RWPE2 (cell line): ENCODE results near the gene GON4L.
"Not testable (repeated sequence)": the region's sequence is repeated elsewhere in the genome, so short reads cannot be mapped to it uniquely, and the experiment has no call there.

ENCODE experiments used
- ATAC-seq: fragments of 200-7000 bp; cut with Tn5 transposase; 3 replicates; pipeline ENCODE4 v1.9.1; 2021; ENCODE audit warnings: low read depth
- DNase-seq: peaks from one replicate; pipeline ENCODE4 v3.0.0-alpha.2; 2020; ENCODE audit warnings: low spot score
- H3K27ac ChIP-seq: fragments of 450-650 bp; 2 replicates; pipeline ENCODE4 v1.5.1; 2017; ENCODE audit warnings: mild to moderate bottlenecking; ENCODE audit not compliant: poor library complexity, severe bottlenecking
- H3K27me3 ChIP-seq: fragments of 250-450 bp; sonication (Bioruptor Pico); 2 replicates; pipeline ENCODE4 v1.5.1; 2021; ENCODE audit warnings: mild to moderate bottlenecking, moderate library complexity; ENCODE audit not compliant: insufficient read depth, poor library complexity, severe bottlenecking
- H3K36me3 ChIP-seq: fragments of 250-450 bp; sonication (Bioruptor Pico); 2 replicates; pipeline ENCODE4 v1.5.1; 2020; ENCODE audit warnings: low read depth, mild to moderate bottlenecking, moderate library complexity
- H3K4me1 ChIP-seq: fragments of 250-450 bp; sonication (Bioruptor Pico); 2 replicates; pipeline ENCODE4 v1.5.1; 2021; ENCODE audit warnings: mild to moderate bottlenecking, moderate library complexity; ENCODE audit not compliant: insufficient read depth, poor library complexity, severe bottlenecking
- H3K4me3 ChIP-seq: fragments of 250-450 bp; sonication (Bioruptor Pico); 2 replicates; pipeline ENCODE4 v1.5.1; 2021; ENCODE audit warnings: mild to moderate bottlenecking, moderate library complexity; ENCODE audit not compliant: severe bottlenecking
- H3K9me3 ChIP-seq: fragments of 250-450 bp; sonication (Bioruptor Pico); 2 replicates; pipeline ENCODE4 v1.5.1; 2021; ENCODE audit warnings: mild to moderate bottlenecking, moderate library complexity; ENCODE audit not compliant: severe bottlenecking
- CTCF ChIP-seq: fragments of 450-650 bp; IDR thresholded peaks from one replicate; pipeline ENCODE4 v1.5.1; 2017; ENCODE audit warnings: mild to moderate bottlenecking, moderate library complexity; ENCODE audit not compliant: poor library complexity, severe bottlenecking

GON4L gene

GRCh38 chr1:155897746-155898145 is 40.7 kb upstream of the GON4L start:
- ATAC-seq, result no peak
- DNase-seq, result no peak
- Histone ChIP-seq H3K27ac (no peak overlapping the region), H3K36me3 (peaks cover 59% of the 10 kb centered on the region), H3K9me3 (no peaks in the 10 kb centered on the region), H3K4me1 (peaks cover 15% of the 10 kb centered on the region), H3K4me3 (no peak overlapping the region), H3K27me3 (no peaks in the 10 kb centered on the region)
- no peak for TF ChIP-seq CTCF

DNA sequence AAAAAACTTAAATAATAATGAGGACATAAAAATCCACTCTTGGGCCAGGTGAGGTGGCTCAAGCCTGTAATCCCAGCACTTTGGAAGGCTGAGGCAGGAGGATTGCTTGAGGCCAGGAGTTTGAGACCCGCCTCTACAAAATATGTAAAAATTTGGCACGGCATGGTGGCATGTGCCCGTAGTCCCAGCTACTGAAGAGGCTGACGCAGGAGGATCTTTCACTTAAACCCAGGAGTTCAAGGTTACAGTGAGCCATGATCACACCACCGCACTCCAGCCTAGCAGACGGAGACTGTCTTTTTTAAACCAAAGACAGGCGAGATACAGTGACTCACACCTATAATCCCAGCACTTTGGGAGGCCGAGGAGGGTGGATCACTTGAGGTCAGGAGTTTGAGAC is 39.5 kb upstream of the GON4L start:
- H3K27me3 ChIP-seq, ATAC-seq, H3K4me3 ChIP-seq, H3K27ac ChIP-seq, H3K9me3 ChIP-seq, DNase-seq: not testable (repeated sequence)
- H3K36me3 ChIP-seq, result peaks cover 47% of the 10 kb centered on the region
- peaks cover 21% of the 10 kb centered on the region for H3K4me1 ChIP-seq

DNA sequence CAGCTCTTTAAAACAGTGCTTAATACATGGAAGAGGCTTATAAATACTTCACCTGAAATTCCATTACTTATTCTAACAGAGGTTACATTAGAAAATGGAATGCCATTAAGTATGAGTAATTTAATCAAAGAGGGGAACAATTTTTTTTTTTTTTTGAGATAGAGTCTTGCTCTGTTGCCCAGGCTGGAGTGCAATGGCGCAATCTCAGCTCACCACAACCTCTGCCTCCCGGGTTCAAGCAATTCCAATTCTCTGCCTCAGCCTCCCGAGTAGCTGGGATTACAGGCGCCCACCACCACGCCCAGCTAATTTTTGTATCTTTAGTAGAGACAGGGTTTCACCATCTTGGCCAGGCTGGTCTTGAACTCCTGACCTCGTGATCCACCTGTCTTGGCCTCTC is 38.6 kb upstream of the GON4L start:
- ATAC-seq, DNase-seq: not testable (repeated sequence)

DNA sequence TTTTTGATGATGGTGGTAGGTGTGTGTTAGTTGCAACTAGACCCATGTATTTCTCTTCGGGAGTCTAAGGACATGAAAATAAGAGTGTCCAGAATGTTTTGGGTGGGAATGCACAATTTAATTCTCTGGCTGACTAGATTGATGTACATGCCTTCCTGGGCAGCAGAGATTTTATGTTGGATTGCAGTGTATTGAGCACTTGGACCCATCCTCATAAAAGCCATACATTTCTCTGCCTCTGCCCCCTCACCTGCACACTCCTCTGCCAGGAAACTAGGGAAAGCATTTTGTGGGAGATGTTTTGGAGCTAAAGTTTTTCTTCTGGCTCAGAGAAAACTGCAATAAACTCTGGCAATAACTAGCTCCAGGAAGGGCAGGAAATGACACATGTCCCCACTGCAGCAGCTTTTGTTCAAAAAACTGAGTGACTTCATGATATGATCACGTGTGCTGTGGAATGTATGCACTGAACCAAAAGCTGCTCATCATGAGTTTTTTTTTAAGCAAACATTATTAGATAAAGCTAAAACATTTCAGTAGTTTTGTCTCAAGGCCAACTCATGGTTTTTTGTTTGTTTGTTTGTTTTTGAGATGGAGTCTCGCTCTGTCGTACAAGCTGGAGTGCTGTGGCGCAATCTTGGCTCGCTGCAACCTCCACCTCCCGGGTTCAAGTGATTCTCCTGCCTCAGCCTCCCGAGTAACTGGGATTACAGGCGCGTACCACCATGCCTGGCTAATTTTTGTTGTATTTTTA is 36.6 kb upstream of the GON4L start:
- Histone ChIP-seq H3K4me1 (peaks cover 21% of the 10 kb centered on the region), H3K4me3 (no peak overlapping the region), H3K27me3 (no peaks in the 10 kb centered on the region), H3K27ac (peak overlapping the region; percentile 98), H3K36me3 (peaks cover 18% of the 10 kb centered on the region), H3K9me3 (no peaks in the 10 kb centered on the region)
- no peak for TF ChIP-seq CTCF
- ATAC-seq, result peak; percentile 81
- DNase-seq, result no peak

More for the DNA sequence above, 38.6 kb upstream of the GON4L start:
- peaks cover 21% of the 10 kb centered on the region for H3K4me1 ChIP-seq
- peaks cover 38% of the 10 kb centered on the region for H3K36me3 ChIP-seq
- H3K4me3 ChIP-seq, H3K9me3 ChIP-seq, H3K27me3 ChIP-seq: not testable (repeated sequence)
- peak overlapping the region; percentile 98 for H3K27ac ChIP-seq

- TF ChIP-seq CTCF, result no peak
- ATAC-seq (peak; percentile 55), DNase-seq (no peak)
- Histone ChIP-seq H3K36me3 (peaks cover 13% of the 10 kb centered on the region), H3K4me3 (no peak overlapping the region), H3K4me1 (peaks cover 21% of the 10 kb centered on the region), H3K27me3 (no peaks in the 10 kb centered on the region), H3K9me3 (no peaks in the 10 kb centered on the region), H3K27ac (peak overlapping the region; percentile 98)
These were observed 35.8 kb upstream of the GON4L start for GRCh38 chr1:155892796-155893195.

GRCh38 chr1:155890251-155890650 is 33.2 kb upstream of the GON4L start:
- no peak for TF ChIP-seq CTCF
- DNase-seq, result no peak

More at GRCh38 chr1:155890251-155890650, 33.2 kb upstream of the GON4L start:
- Histone ChIP-seq H3K27ac (no peak overlapping the region), H3K4me1 (peaks cover 21% of the 10 kb centered on the region), H3K9me3 (no peaks in the 10 kb centered on the region), H3K27me3 (no peaks in the 10 kb centered on the region), H3K4me3 (no peak overlapping the region), H3K36me3 (no peaks in the 10 kb centered on the region)
- ATAC-seq, result no peak
